ENCODE measurements around the gene PKIB. TPM values are rescaled to one million over a fixed set of nuclear protein-coding genes. Genes with fewer than 3 reads are reported as not detected.
A peak's percentile ranks its signal among the peaks of the same experiment; 100 is the strongest.

Gene PKIB, protein sequence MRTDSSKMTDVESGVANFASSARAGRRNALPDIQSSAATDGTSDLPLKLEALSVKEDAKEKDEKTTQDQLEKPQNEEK
- 41.4 TPM for polyA plus RNA-seq (2013, experiment 1 of 2)
- polyA plus RNA-seq (2013, experiment 2 of 2): 47.8 TPM

DNA sequence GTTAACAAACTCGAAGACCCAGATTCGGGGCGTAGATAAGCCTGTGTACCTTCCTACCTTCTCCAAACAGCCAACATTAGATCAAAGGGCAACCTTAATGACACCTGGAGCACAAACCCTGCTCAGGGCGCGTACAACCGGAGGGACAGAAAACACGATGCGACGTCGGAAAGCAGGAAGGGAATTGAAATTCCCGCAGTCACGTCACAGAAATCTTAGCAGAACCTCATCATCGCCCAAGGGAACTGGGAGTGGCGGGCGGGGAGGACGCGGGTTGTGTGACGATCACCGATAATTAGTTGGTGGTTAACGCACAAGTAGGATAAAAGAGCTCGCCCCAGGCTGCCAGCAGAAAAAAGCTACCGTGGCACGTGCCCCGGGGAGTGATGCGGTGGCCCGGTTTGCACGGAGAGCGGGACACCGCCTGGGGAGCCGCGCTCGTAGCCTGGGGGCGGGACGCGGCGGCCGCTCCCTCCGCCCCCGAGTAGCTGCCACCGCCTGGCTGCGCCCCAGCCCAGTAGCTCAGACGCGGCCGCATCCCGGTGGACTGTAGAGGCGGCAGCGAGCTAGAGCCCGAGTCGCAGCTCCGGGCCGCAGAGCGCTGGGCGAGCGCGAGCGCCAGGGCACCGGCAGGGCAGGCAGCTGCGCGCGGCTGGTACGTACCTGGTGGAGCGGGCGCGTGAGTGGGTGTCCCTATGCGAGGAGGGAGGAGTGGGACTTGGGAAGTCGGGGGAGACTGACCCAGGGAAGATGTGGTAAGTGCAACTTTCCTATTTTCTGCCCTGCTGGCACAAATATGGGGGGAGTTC, at the start of gene PKIB:
Gene PKIB, plus strand, starts transcription at position 525 of the 809 bp plus-strand sequence. CDS start 107,390 bp downstream, outside the sequence.
- Histone ChIP-seq H3K27ac (ENCODE audit: low read depth, low read length) (no peak within 1 kb of the TSS; the same call in 1 of the 2 replicates), H3K9ac (ENCODE audit: low read depth, low read length) (peak within 1 kb of the TSS; percentile 21; the same call in 1 of the 2 replicates), H3K36me3 (ENCODE audit: insufficient read depth, low read length) (no peaks in the 10 kb centered on the region), H3K4me3 (ENCODE audit: low read length) (peak within 1 kb of the TSS; percentile 71), H3K27me3 (ENCODE audit: insufficient read depth, low read length) (peaks cover 53% of the 10 kb centered on the region), H3K4me1 (ENCODE audit: insufficient read depth, low read length) (peaks cover 3% of the 10 kb centered on the region; the same call in 1 of the 2 replicates), H3K9me3 (ENCODE audit: insufficient read depth, low read depth, low read length) (no peaks in the 10 kb centered on the region)
- WGBS: 3% methylated on average over 66 of the region's 66 CpGs

DNA sequence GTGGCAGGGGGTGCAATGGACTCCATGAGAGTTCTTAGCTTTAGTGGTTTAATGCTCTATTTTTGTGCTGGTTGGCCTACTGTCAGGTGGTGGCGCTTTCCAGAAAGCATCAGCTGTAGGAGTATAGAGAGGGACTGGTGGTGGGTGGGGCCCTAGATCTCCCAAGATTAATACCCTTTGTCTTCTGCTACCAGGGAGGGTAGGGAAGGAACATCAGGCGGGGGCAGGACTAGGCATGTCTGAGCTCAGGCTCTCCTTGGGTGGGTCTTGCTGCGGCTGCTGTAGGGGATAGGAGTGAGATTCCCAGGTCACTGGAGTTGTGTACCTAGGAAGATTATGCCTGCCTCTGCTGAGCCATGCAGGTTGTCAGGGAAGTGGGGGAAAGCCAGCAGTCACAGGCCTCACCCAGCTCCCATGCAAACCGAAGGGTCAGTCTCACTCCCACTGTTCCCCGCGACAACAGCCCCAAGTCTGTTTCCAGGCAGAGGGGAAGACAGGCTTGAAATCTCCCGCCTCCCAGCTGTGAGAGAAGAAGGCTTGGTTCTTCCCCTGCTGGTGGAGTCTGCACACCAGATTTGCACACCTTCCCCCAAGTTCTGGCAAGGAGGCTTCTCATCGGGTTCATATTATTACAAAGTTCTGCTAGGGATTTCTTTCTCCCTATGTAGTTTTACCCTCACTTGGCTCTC, 46.7 kb upstream of the PKIB start:
- no peak overlapping the region for H3K4me3 ChIP-seq (ENCODE audit: low read length)
- H3K9ac ChIP-seq (ENCODE audit: low read depth, low read length): no peak overlapping the region
- H3K27me3 ChIP-seq (ENCODE audit: insufficient read depth, low read length): no peaks in the 10 kb centered on the region
- no peak overlapping the region for H3K27ac ChIP-seq (ENCODE audit: low read depth, low read length)
- no peaks in the 10 kb centered on the region for H3K36me3 ChIP-seq (ENCODE audit: insufficient read depth, low read length)
- WGBS: 88% methylated on average over 8 of the region's 8 CpGs
- no peaks in the 10 kb centered on the region for H3K9me3 ChIP-seq (ENCODE audit: insufficient read depth, low read depth, low read length)
- no peaks in the 10 kb centered on the region for H3K4me1 ChIP-seq (ENCODE audit: insufficient read depth, low read length)

DNA sequence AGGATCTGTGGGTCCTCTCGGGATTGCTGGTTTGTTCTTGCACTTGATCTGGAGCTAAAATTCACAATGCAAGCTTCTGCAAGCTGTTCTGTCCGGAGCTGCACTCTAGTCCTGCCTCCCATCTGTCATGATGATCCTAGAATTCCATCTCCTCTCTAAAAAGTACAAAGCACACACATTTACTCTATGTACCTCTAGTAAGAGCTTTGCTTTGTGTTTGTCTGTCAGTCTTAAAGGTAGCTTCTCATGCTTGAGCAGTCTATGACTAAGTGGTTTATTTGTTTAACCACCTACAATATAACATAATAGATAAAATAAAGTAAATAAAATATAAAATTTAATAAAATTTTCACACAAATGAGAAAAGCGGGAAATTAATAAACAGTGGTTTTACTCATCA, 46.0 kb upstream of the PKIB start:
- Histone ChIP-seq H3K27me3 (ENCODE audit: insufficient read depth, low read length) (no peaks in the 10 kb centered on the region), H3K36me3 (ENCODE audit: insufficient read depth, low read length) (peaks cover 1% of the 10 kb centered on the region; the same call in 1 of the 2 replicates), H3K4me3 (ENCODE audit: low read length) (no peak overlapping the region), H3K27ac (ENCODE audit: low read depth, low read length) (no peak overlapping the region), H3K9ac (ENCODE audit: low read depth, low read length) (no peak overlapping the region), H3K9me3 (ENCODE audit: insufficient read depth, low read depth, low read length) (no peaks in the 10 kb centered on the region), H3K4me1 (ENCODE audit: insufficient read depth, low read length) (no peaks in the 10 kb centered on the region)
- 99% methylated on average over 3 of the region's 3 CpGs for WGBS

DNA sequence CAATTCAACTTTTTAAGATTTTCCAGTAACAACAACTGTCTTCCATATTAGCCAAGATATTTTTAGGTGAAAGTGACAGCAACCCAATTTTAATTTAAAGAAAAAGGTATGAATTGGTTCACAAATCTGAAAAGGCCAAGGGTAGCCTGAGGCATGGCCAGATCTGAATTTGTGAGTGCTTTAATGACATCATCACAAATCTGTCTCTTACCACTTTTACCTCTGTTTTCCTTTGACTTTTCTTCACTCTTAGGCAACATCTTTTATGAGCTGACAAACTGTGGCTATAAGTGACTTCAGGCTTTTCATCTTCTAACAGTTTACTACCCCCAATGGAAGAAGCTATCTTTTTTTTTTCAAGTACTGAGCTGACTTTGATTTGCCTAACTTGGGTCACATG, 44.5 kb upstream of the PKIB start:
- Histone ChIP-seq H3K27ac (ENCODE audit: low read depth, low read length) (no peak overlapping the region), H3K36me3 (ENCODE audit: insufficient read depth, low read length) (peaks cover 8% of the 10 kb centered on the region; the same call in 1 of the 2 replicates), H3K27me3 (ENCODE audit: insufficient read depth, low read length) (no peaks in the 10 kb centered on the region), H3K9ac (ENCODE audit: low read depth, low read length) (no peak overlapping the region), H3K4me3 (ENCODE audit: low read length) (no peak overlapping the region), H3K4me1 (ENCODE audit: insufficient read depth, low read length) (no peaks in the 10 kb centered on the region), H3K9me3 (ENCODE audit: insufficient read depth, low read depth, low read length) (no peaks in the 10 kb centered on the region)

DNA sequence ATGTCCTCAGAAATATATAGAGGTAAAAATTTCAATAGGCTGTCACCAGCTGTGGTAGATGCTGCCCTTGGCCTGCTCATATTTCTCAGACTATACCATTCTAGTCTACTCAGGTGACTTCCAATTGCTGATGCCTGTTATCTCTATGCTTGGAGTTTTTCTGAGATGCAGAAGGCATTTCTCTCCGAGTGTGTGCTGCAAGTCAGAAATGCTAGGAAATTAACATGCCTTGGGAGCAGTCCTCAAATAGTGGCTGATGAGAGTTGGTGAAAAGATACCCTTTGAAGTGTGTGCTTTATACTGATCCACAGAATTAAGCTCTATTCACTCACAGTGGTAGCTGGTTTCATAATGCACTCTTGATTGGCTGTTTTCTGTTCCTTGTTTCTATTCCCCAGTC, 43.2 kb upstream of the PKIB start:
- peaks cover 8% of the 10 kb centered on the region; the same call in 1 of the 2 replicates for H3K36me3 ChIP-seq (ENCODE audit: insufficient read depth, low read length)
- no peaks in the 10 kb centered on the region for H3K27me3 ChIP-seq (ENCODE audit: insufficient read depth, low read length)
- H3K9me3 ChIP-seq (ENCODE audit: insufficient read depth, low read depth, low read length): peaks cover 3% of the 10 kb centered on the region; the same call in 1 of the 2 replicates
- no peak overlapping the region for H3K9ac ChIP-seq (ENCODE audit: low read depth, low read length)
- H3K4me1 ChIP-seq (ENCODE audit: insufficient read depth, low read length): no peaks in the 10 kb centered on the region
- H3K4me3 ChIP-seq (ENCODE audit: low read length): no peak overlapping the region
- H3K27ac ChIP-seq (ENCODE audit: low read depth, low read length): no peak overlapping the region
- 81% methylated on average over 1 of the region's 1 CpG for WGBS

DNA sequence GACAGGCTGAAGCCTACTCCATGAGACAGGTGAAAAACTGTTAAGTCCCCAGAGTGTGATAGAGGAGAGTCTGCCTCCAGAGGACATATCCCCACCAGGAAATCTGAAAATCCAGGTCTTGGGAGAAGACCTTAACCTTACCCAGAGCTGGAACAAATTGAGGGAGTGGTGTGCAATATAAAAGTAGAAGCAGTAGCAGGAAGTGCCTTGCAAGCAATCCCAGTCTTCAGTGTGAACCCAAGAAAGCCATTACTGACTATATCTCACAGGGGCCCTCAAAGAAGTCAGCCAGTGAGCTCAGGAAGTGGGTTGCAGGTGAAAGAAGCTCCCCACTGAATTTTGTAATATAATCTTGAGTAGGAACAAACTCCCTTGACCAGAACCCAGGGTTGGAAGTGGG, 41.9 kb upstream of the PKIB start:
- Histone ChIP-seq H3K36me3 (ENCODE audit: insufficient read depth, low read length) (peaks cover 8% of the 10 kb centered on the region; the same call in 1 of the 2 replicates), H3K9me3 (ENCODE audit: insufficient read depth, low read depth, low read length) (peaks cover 3% of the 10 kb centered on the region; the same call in 1 of the 2 replicates), H3K27ac (ENCODE audit: low read depth, low read length) (no peak overlapping the region), H3K4me3 (ENCODE audit: low read length) (no peak overlapping the region), H3K9ac (ENCODE audit: low read depth, low read length) (no peak overlapping the region), H3K4me1 (ENCODE audit: insufficient read depth, low read length) (no peaks in the 10 kb centered on the region), H3K27me3 (ENCODE audit: insufficient read depth, low read length) (no peaks in the 10 kb centered on the region)

DNA sequence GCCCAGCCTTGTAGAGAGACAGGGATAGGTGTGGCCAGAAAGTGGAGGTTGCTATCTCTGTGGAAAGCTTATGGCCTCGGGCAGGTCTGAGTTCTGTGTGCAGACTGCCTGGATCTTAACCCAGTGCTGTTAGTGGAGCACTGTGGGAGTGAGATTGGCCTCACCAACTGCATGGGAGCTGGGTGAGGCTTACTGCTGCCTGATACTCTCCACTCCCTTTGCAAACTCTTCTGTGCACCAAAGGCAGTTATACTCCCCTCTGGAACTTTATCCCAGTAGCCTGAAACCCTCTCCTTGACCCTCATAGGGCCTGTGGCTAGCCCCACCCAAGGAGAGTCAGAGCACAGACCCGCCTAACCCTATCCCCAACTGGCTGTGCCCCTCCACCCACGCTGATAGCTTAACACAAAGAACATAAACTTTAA, 41.4 kb upstream of the PKIB start:
- no peaks in the 10 kb centered on the region for H3K4me1 ChIP-seq (ENCODE audit: insufficient read depth, low read length)
- H3K36me3 ChIP-seq (ENCODE audit: insufficient read depth, low read length): peaks cover 8% of the 10 kb centered on the region; the same call in 1 of the 2 replicates
- 77% methylated on average over 3 of the region's 3 CpGs for WGBS
- no peak overlapping the region for H3K27ac ChIP-seq (ENCODE audit: low read depth, low read length)
- no peak overlapping the region for H3K9ac ChIP-seq (ENCODE audit: low read depth, low read length)
- no peaks in the 10 kb centered on the region for H3K27me3 ChIP-seq (ENCODE audit: insufficient read depth, low read length)
- H3K9me3 ChIP-seq (ENCODE audit: insufficient read depth, low read depth, low read length): peaks cover 5% of the 10 kb centered on the region; the same call in 1 of the 2 replicates
- H3K4me3 ChIP-seq (ENCODE audit: low read length): no peak overlapping the region

DNA sequence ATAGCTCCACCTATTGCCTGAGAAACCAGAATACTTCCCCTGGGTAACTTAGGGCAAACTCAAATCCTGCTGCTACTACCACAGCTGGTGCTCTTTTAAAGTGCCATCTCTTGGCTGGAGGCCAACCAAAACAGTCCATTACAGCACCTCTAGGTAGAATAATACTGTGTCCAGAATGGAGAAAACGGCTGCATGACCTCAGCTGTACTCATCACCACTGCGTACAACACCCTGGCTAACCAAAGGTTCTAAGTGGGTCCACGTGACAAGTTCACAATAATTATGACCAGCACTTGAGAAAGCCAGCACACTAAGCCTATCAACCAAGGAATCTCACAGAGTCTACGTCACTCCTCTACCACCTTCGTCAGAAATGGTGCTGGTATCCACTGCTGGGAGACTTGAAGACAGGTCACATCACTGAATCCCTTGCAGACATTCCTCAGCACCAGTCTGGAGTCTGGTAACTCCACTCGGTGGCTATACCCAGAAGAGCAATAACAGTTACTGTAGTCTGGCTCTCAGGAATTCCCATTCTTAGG, 40.9 kb upstream of the PKIB start:
- 91% methylated on average over 6 of the region's 6 CpGs for WGBS
- Histone ChIP-seq H3K27me3 (ENCODE audit: insufficient read depth, low read length) (no peaks in the 10 kb centered on the region), H3K4me3 (ENCODE audit: low read length) (no peak overlapping the region), H3K9me3 (ENCODE audit: insufficient read depth, low read depth, low read length) (peaks cover 5% of the 10 kb centered on the region; the same call in 1 of the 2 replicates), H3K36me3 (ENCODE audit: insufficient read depth, low read length) (peaks cover 8% of the 10 kb centered on the region; the same call in 1 of the 2 replicates), H3K4me1 (ENCODE audit: insufficient read depth, low read length) (no peaks in the 10 kb centered on the region), H3K27ac (ENCODE audit: low read depth, low read length) (no peak overlapping the region), H3K9ac (ENCODE audit: low read depth, low read length) (no peak overlapping the region)

DNA sequence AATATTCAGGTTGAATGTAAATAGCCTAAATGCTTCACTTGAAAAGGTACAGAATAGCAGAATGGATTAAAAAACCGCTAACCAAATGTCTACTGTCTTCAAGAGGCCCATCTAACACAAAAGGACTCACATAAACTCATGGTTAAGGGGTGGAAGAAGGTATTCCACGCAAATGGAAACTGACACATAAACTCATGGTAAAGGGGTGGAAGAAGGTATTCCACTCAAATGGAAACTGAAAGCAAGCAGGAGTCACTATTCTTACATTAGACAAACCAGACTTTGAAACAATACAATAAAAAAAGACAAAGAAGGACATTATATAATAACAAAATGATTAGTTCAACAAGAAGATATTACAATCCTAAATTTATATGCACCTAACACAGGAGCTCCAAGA, 38.3 kb upstream of the PKIB start:
- Histone ChIP-seq H3K9ac (ENCODE audit: low read depth, low read length) (no peak overlapping the region), H3K4me3 (ENCODE audit: low read length) (no peak overlapping the region), H3K4me1 (ENCODE audit: insufficient read depth, low read length) (no peaks in the 10 kb centered on the region), H3K9me3 (ENCODE audit: insufficient read depth, low read depth, low read length) (peaks cover 5% of the 10 kb centered on the region; the same call in 1 of the 2 replicates), H3K36me3 (ENCODE audit: insufficient read depth, low read length) (peaks cover 8% of the 10 kb centered on the region; the same call in 1 of the 2 replicates), H3K27me3 (ENCODE audit: insufficient read depth, low read length) (no peaks in the 10 kb centered on the region), H3K27ac (ENCODE audit: low read depth, low read length) (no peak overlapping the region)
- no CpG with 5 or more reads among the region's 2 CpGs for WGBS

DNA sequence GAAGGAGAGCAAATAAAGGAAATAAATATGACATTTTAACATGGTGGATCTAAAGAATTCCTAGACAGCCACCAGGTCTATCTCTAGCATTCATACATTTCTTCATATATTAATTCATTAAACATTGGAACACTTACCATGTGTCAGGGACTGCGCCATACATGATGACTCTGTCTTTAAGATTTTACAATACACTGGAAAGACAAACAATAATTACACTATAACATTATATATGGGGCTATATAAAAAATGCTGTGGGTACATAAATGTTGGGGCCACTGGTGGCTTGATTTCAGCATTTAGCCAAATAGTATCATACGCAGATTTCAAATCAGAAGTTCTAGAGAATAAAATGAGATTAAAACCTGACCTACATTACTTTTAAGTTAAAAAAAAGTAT, 33.3 kb upstream of the PKIB start:
- no peaks in the 10 kb centered on the region for H3K27me3 ChIP-seq (ENCODE audit: insufficient read depth, low read length)
- no peaks in the 10 kb centered on the region for H3K36me3 ChIP-seq (ENCODE audit: insufficient read depth, low read length)
- WGBS: 93% methylated on average over 2 of the region's 2 CpGs
- H3K27ac ChIP-seq (ENCODE audit: low read depth, low read length): no peak overlapping the region
- H3K9ac ChIP-seq (ENCODE audit: low read depth, low read length): no peak overlapping the region
- no peaks in the 10 kb centered on the region for H3K4me1 ChIP-seq (ENCODE audit: insufficient read depth, low read length)
- H3K9me3 ChIP-seq (ENCODE audit: insufficient read depth, low read depth, low read length): 0 out of 2 replicates have a peak, but pooled peaks cover 2% of the 10 kb centered on the region
- H3K4me3 ChIP-seq (ENCODE audit: low read length): no peak overlapping the region

DNA sequence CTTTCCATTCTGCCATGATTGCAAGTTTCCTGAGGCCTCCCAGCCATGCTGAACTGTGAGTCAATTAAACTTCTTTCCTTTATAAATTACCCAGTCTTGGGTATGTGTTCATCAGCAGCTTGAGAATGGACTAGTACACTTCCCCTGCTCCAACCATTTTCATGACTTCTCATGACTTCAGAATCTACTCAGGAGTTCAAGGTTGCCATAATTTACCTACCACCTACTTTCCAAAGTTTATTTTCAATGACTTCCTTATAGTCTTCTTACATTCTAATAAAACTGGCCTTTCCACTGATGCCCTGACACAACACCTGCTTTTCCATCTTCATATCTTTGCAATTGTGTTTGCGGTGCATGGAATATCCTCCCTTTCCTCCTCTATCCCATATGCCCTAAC, 31.2 kb upstream of the PKIB start:
- Histone ChIP-seq H3K9ac (ENCODE audit: low read depth, low read length) (no peak overlapping the region), H3K27ac (ENCODE audit: low read depth, low read length) (no peak overlapping the region), H3K4me1 (ENCODE audit: insufficient read depth, low read length) (no peaks in the 10 kb centered on the region), H3K9me3 (ENCODE audit: insufficient read depth, low read depth, low read length) (no peaks in the 10 kb centered on the region), H3K27me3 (ENCODE audit: insufficient read depth, low read length) (no peaks in the 10 kb centered on the region), H3K36me3 (ENCODE audit: insufficient read depth, low read length) (no peaks in the 10 kb centered on the region), H3K4me3 (ENCODE audit: low read length) (no peak overlapping the region)
- WGBS: 94% methylated on average over 1 of the region's 1 CpG

Measured in HUES64 (cell line).